B cell (primary cell): Measurements from ENCODE around the gene TMEM231. TPM values are rescaled to one million over a fixed set of nuclear protein-coding genes. Genes with fewer than 3 reads are reported as not detected.

Experiments
- ATAC-seq: fragments of 200-7000 bp; cut with Tn5 transposase; one replicate; pipeline ENCODE4 v1.10.0; 2021; ENCODE audit warnings: low read depth, mild to moderate bottlenecking, moderate number of reproducible peaks, moderate library complexity
- CTCF ChIA-PET: fragments of 350-600 bp; sonication (Branson Sonifier 250); formaldehyde crosslinking; loops from one replicate; lab custom pipeline; 2021; ENCODE audit warnings: antibody characterized with exemption, inconsistent platforms; lab: Charles Lee
- POLR2A ChIA-PET: fragments of 350-600 bp; sonication (Branson Sonifier 250); formaldehyde crosslinking; loops from one replicate; lab custom pipeline; 2021; ENCODE audit warnings: antibody characterized with exemption; lab: Charles Lee
- DNase-seq: peaks from one replicate; pipeline ENCODE4 v3.0.0; 2013
- H2AFZ ChIP-seq: 2 replicates; pipeline ENCODE4 v1.6.1; 2012; ENCODE audit warnings: mild to moderate bottlenecking, low read depth, low read length; ENCODE audit not compliant: insufficient read depth, poor library complexity, severe bottlenecking
- H3K27ac ChIP-seq, 2 donors: 1 replicate in 1 of 2; 2 replicates in 1 of 2; pipeline ENCODE4 v1.5.1; 2012 to 2013; ENCODE audit warnings: low read length in 2 of 2, mild to moderate bottlenecking in 2 of 2, moderate library complexity in 1 of 2
- H3K27me3 ChIP-seq, 4 experiments: fragments of 200-600 bp in 1 of 4; sonication (generic) in 1 of 4; replicated peaks in 1 of 4; 1 replicate in 2 of 4; 2 replicates in 2 of 4; pipeline versions ENCODE4 v1.6.1 to v1.7.0; 2013 to 2016; ENCODE audit warnings: low read length in 3 of 4, mild to moderate bottlenecking in 2 of 4, mixed read lengths in 1 of 4, moderate library complexity in 1 of 4; ENCODE audit not compliant: insufficient read depth in 4 of 4, control insufficient read depth in 3 of 4; ENCODE audit errors: control extremely low read depth in 1 of 4
- H3K36me3 ChIP-seq, 2 experiments: replicated peaks in 1 of 2; 1 replicate in 1 of 2; 2 replicates in 1 of 2; pipeline versions ENCODE4 v1.6.1 to v1.7.1; 2013; ENCODE audit warnings: low read length in 1 of 2; ENCODE audit not compliant: insufficient read depth in 2 of 2, control insufficient read depth in 1 of 2; ENCODE audit errors: control extremely low read depth in 1 of 2, extremely low read depth in 1 of 2
- H3K4me1 ChIP-seq, 2 donors: fragments of 200-600 bp in 1 of 2; sonication (generic) in 1 of 2; 1 replicate in 1 of 2; 2 replicates in 1 of 2; pipeline versions ENCODE4 v1.5.1 to v1.6.1; 2013 to 2017; ENCODE audit warnings: low read length in 2 of 2; ENCODE audit not compliant: control insufficient read depth in 2 of 2, insufficient read depth in 2 of 2
- H3K4me2 ChIP-seq: replicated peaks from 2 replicates; pipeline ENCODE3; 2012; ENCODE audit warnings: mild to moderate bottlenecking, low read depth, low read length; ENCODE audit not compliant: poor library complexity, severe bottlenecking
- H3K4me3 ChIP-seq, 5 experiments: fragments of 200-600 bp in 1 of 5; sonication (generic) in 1 of 5; 1 replicate in 3 of 5; 2 replicates in 2 of 5; pipeline versions ENCODE4 v1.5.1 to v1.7.0; 2011 to 2016; ENCODE audit warnings: low read length in 4 of 5, mild to moderate bottlenecking in 4 of 5, low read depth in 2 of 5, control low read depth in 1 of 5, moderate library complexity in 1 of 5; ENCODE audit not compliant: insufficient read depth in 1 of 5; ENCODE audit errors: control extremely low read depth in 1 of 5, extremely low read depth in 1 of 5
- H3K79me2 ChIP-seq: fragments of 200-600 bp; sonication (generic); one replicate; pipeline ENCODE4 v1.6.0; 2016; ENCODE audit warnings: low read length; ENCODE audit not compliant: control insufficient read depth, insufficient read depth
- H3K9ac ChIP-seq: fragments of 200-600 bp; sonication (generic); 2 replicates; pipeline ENCODE4 v1.6.1; 2017; ENCODE audit warnings: mild to moderate bottlenecking, low read length, moderate library complexity
- H3K9me3 ChIP-seq, 3 donors: one replicate each; pipeline versions ENCODE4 v1.6.1 to v1.7.1; 2013; ENCODE audit warnings: low read length in 2 of 3; ENCODE audit not compliant: control insufficient read depth in 2 of 3, insufficient read depth in 1 of 3; ENCODE audit errors: control extremely low read depth in 1 of 3
- H4K20me1 ChIP-seq: 2 replicates; pipeline ENCODE4 v1.6.0; 2012; ENCODE audit warnings: mild to moderate bottlenecking, low read length; ENCODE audit not compliant: insufficient read depth, control insufficient read depth, poor library complexity, severe bottlenecking
- H3K27ac Mint-ChIP-seq: one replicate; pipeline ENCODE4 v1.8.0; 2021; ENCODE audit warnings: mixed read lengths
- H3K27me3 Mint-ChIP-seq: one replicate; pipeline ENCODE4 v1.8.0; 2021; ENCODE audit warnings: mixed read lengths
- H3K4me1 Mint-ChIP-seq: one replicate; pipeline ENCODE4 v1.8.0; 2021; ENCODE audit warnings: mixed read lengths
- H3K4me3 Mint-ChIP-seq: one replicate; pipeline ENCODE4 v1.8.0; 2021; ENCODE audit warnings: mixed read lengths
- H3K9me3 Mint-ChIP-seq: one replicate; pipeline ENCODE4 v1.8.0; 2022; ENCODE audit warnings: mixed read lengths; ENCODE audit not compliant: insufficient read depth
- EZH2 ChIP-seq: IDR thresholded peaks from 2 replicates; pipeline ENCODE4 v1.6.1; 2012; ENCODE audit warnings: borderline replicate concordance, low read depth, mild to moderate bottlenecking, moderate library complexity, low read length; ENCODE audit not compliant: insufficient read depth, poor library complexity, severe bottlenecking
- WGBS: methylation state at CpG from one replicate; pipeline ENCODE4 v1.1.5; 2013; ENCODE audit warnings: missing lambda C conversion rate; ENCODE audit not compliant: insufficient coverage; 5-methylcytosine and 5-hydroxymethylcytosine counted together
- intact Hi-C: fragments of 100-400 bp; cut with micrococcal nuclease; formaldehyde crosslinking; loops from one replicate; pipeline ENCODE4 v1.10.0; 2022
- polyA minus RNA-seq: library from RNA; depleted of rRNA, polyadenylated mRNA; stranded (reverse); fragments of >200 nt; gene quantifications from 2 replicates; pipeline ENCODE4 v1.2.3, GENCODE V29; 2012
- polyA plus RNA-seq: library from polyadenylated mRNA; depleted of rRNA; stranded (reverse); fragments of >200 nt; gene quantifications from 2 replicates; pipeline ENCODE4 v1.2.3, GENCODE V29; 2012
- total RNA-seq, 2 donors: library from RNA; stranded (reverse); fragments of 120-200 nt in 1 of 2; gene quantifications; 1 replicate in 1 of 2; 2 replicates in 1 of 2; pipeline versions ENCODE4 v1.2.3 to v1.2.4, GENCODE V29; 2013 to 2022
- TF ChIP-seq, protein P1 (sequence below): fragments of 200-600 bp; IDR thresholded peaks from one replicate; pipeline ENCODE4 v1.8.0; 2022; ENCODE audit warnings: antibody characterized with exemption, mild to moderate bottlenecking

Gene TMEM231, protein sequence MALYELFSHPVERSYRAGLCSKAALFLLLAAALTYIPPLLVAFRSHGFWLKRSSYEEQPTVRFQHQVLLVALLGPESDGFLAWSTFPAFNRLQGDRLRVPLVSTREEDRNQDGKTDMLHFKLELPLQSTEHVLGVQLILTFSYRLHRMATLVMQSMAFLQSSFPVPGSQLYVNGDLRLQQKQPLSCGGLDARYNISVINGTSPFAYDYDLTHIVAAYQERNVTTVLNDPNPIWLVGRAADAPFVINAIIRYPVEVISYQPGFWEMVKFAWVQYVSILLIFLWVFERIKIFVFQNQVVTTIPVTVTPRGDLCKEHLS
- 4.7 and 6.0 TPM in 2 replicates for total RNA-seq
- total RNA-seq (2013): 2.3 TPM
- 4.2 and 4.4 TPM in 2 replicates for polyA plus RNA-seq
- polyA minus RNA-seq: 8.6 and 13.4 TPM in 2 replicates

- DNase-seq (peak; percentile 96), ATAC-seq (peak; percentile 93)
- no peaks in the 10 kb centered on the region for H3K9me3 ChIP-seq
- intact Hi-C loops: loop anchor here (1.0 to 2.0 kb wide), 8 partner anchors 9 to 205 kb away; partner anchors contain the start of genes ADAT1, CFDP1 and TMEM170A
- ChIA-PET CTCF (interaction anchor here (1.0 to 1.9 kb wide), 4 partner anchors 9 to 67 kb away, joined by 3 to 9 read pairs (median 4); partner anchors contain the start of genes ADAT1 and GABARAPL2), POLR2A (interaction anchor here (1.0 to 2.2 kb wide), 4 partner anchors 9 to 91 kb away, joined by 4 to 16 read pairs (median 5); partner anchors contain the start of genes ADAT1, GABARAPL2, KARS1 and TERF2IP)
- H3K4me3 Mint-ChIP-seq: peak within 1 kb of the TSS; percentile 97
- H3K4me1 Mint-ChIP-seq: peaks cover 10% of the 10 kb centered on the region
- peak within 1 kb of the TSS; percentile 98 for H3K4me2 ChIP-seq
- TF ChIP-seq, protein P1, sequence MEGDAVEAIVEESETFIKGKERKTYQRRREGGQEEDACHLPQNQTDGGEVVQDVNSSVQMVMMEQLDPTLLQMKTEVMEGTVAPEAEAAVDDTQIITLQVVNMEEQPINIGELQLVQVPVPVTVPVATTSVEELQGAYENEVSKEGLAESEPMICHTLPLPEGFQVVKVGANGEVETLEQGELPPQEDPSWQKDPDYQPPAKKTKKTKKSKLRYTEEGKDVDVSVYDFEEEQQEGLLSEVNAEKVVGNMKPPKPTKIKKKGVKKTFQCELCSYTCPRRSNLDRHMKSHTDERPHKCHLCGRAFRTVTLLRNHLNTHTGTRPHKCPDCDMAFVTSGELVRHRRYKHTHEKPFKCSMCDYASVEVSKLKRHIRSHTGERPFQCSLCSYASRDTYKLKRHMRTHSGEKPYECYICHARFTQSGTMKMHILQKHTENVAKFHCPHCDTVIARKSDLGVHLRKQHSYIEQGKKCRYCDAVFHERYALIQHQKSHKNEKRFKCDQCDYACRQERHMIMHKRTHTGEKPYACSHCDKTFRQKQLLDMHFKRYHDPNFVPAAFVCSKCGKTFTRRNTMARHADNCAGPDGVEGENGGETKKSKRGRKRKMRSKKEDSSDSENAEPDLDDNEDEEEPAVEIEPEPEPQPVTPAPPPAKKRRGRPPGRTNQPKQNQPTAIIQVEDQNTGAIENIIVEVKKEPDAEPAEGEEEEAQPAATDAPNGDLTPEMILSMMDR: peak; percentile 17
- no peak for TF ChIP-seq EZH2
- no peaks in the 10 kb centered on the region for H3K27me3 Mint-ChIP-seq
- H2AFZ ChIP-seq: peak within 1 kb of the TSS; percentile 91
- peak within 1 kb of the TSS; percentile 77 for H3K9ac ChIP-seq
- peaks cover 9 to 16% of the 10 kb centered on the region in 2 donors for H3K4me1 ChIP-seq
- no peaks in the 10 kb centered on the region for H3K79me2 ChIP-seq
- H4K20me1 ChIP-seq: no peaks in the 10 kb centered on the region
- no peaks in the 10 kb centered on the region for H3K36me3 ChIP-seq
- H3K4me3 ChIP-seq: peak within 1 kb of the TSS; percentile 34 to 78 (median 71)
- peak within 1 kb of the TSS; percentile 9 to 76 for H3K27ac ChIP-seq
- under 1% methylated on average over 75 of the region's 75 CpGs for WGBS
- peak within 1 kb of the TSS; percentile 88 for H3K27ac Mint-ChIP-seq
- H3K27me3 ChIP-seq: peaks cover 0 to 8% (median 0%) of the 10 kb centered on the region in 4 experiments
- no peaks in the 10 kb centered on the region for H3K9me3 Mint-ChIP-seq
Measured at GRCh38 chr16:75555707-75556430, at the start of gene TMEM231. Gene TMEM231 (minus strand): TSS chr16:75556252. CDS start chr16:75556209, 43 bp downstream.
